ENCODE results near the gene PCSK7. TPM values are rescaled to one million over a fixed set of nuclear protein-coding genes. Genes with fewer than 3 reads are reported as not detected.

Gene PCSK7
- total RNA-seq, 2 donors from 2014 or later, result 111 to 195 TPM

- no peak for TF ChIP-seq CTCF (IDR thresholded peaks at IDR 0.05)
- Histone ChIP-seq H3K9me3 (no peaks in the 10 kb centered on the region), H3K27ac (no peak overlapping the region), H3K9ac (ENCODE audit: low read depth in 2 of 2, low read length in 2 of 2) (no peak overlapping the region), H3K4me1 (no peaks in the 10 kb centered on the region), H3K27me3 (no peaks in the 10 kb centered on the region), H3K36me3 (no peaks in the 10 kb centered on the region), H3K4me3 (no peak overlapping the region)
- intact Hi-C loops (cut with DNase I), result loop anchor here (2.0 kb wide), 1 partner anchor 49 kb away; no protein-coding TSS in a partner anchor
- peak; percentile 22 for DNase-seq
Observed at GRCh38 chr11:117181586-117182550, 50.0 kb downstream of the PCSK7 start.

- Histone ChIP-seq H3K9ac (ENCODE audit: low read depth in 2 of 2, low read length in 2 of 2) (peak overlapping the region in 1 of 2 donors; percentile 38), H3K4me1 (no peaks in the 10 kb centered on the region), H3K9me3 (no peaks in the 10 kb centered on the region), H3K27ac (no peak overlapping the region), H3K36me3 (no peaks in the 10 kb centered on the region), H3K27me3 (no peaks in the 10 kb centered on the region), H3K4me3 (no peak overlapping the region)
- intact Hi-C loops (cut with DNase I), result loop anchor here (2.0 kb wide), 1 partner anchor 50 kb away; no protein-coding TSS in a partner anchor
- DNase-seq, result peak; percentile 87
- TF ChIP-seq CTCF (IDR thresholded peaks at IDR 0.05), result peak; percentile 59
Observed at GRCh38 chr11:117180661-117181585, 51.0 kb downstream of the PCSK7 start.

GRCh38 chr11:117180020-117180419, 51.9 kb downstream of the PCSK7 start:
- no peak for DNase-seq
- Histone ChIP-seq H3K4me1 (no peaks in the 10 kb centered on the region), H3K9ac (ENCODE audit: low read depth in 2 of 2, low read length in 2 of 2) (peak overlapping the region in 1 of 2 donors; percentile 84), H3K27me3 (no peaks in the 10 kb centered on the region), H3K4me3 (peak overlapping the region; percentile 93), H3K36me3 (no peaks in the 10 kb centered on the region), H3K9me3 (no peaks in the 10 kb centered on the region), H3K27ac (peak overlapping the region; percentile 95)
- intact Hi-C loops (cut with DNase I), result loop anchor here (2.0 kb wide), 1 partner anchor 51 kb away; no protein-coding TSS in a partner anchor
- no peak for TF ChIP-seq CTCF (IDR thresholded peaks at IDR 0.05)

- no peaks in the 10 kb centered on the region for H3K9me3 ChIP-seq
- peak overlapping the region; percentile 95 for H3K27ac ChIP-seq
- peak; percentile 58 for DNase-seq
- no peaks in the 10 kb centered on the region for H3K4me1 ChIP-seq
- H3K27me3 ChIP-seq, result no peaks in the 10 kb centered on the region
- H3K36me3 ChIP-seq, result no peaks in the 10 kb centered on the region
- H3K9ac ChIP-seq (ENCODE audit: low read depth in 2 of 2, low read length in 2 of 2), result peak overlapping the region; percentile 84 to 87
- peak overlapping the region; percentile 93 for H3K4me3 ChIP-seq
- intact Hi-C loops (cut with DNase I), result no loop called here
- TF ChIP-seq CTCF (IDR thresholded peaks at IDR 0.05), result no peak
Observed at GRCh38 chr11:117179048-117179999, 52.5 kb downstream of the PCSK7 start.

Measured in colonic mucosa (tissue), 4 donors.